Heart left ventricle (tissue), 16 donors: ENCODE measurements around the gene GALNT13. TPM values are rescaled to one million over a fixed set of nuclear protein-coding genes. Genes with fewer than 3 reads are reported as not detected.

Source experiments
- ATAC-seq, 4 donors: fragments of 200-7000 bp; cut with Tn5 transposase; one replicate each; pipeline ENCODE4 v1.9.1; 2020 to 2022; ENCODE audit warnings: moderate library complexity in 4 of 4, mild to moderate bottlenecking in 3 of 4, moderate number of reproducible peaks in 1 of 4
- DNase-seq, 5 donors: peaks; one replicate each; pipeline ENCODE4 v3.0.0-alpha.2; 2020
- H3K27ac ChIP-seq, 12 donors: fragments of 200-600 bp; sonication (generic) in 4 of 12; one replicate each; pipeline versions ENCODE4 v1.5.0 to v1.8.0; 2016 to 2022; ENCODE audit warnings: mild to moderate bottlenecking in 2 of 12
- H3K27me3 ChIP-seq, 9 donors: fragments of 200-600 bp; sonication (generic) in 2 of 9; one replicate each; pipeline versions ENCODE4 v1.5.1 to v1.8.0; 2016 to 2022; ENCODE audit warnings: mild to moderate bottlenecking in 3 of 9
- H3K36me3 ChIP-seq, 9 donors: fragments of 200-600 bp; sonication (generic) in 2 of 9; one replicate each; pipeline versions ENCODE4 v1.5.0 to v1.8.0; 2018 to 2022; ENCODE audit warnings: mild to moderate bottlenecking in 2 of 9
- H3K4me1 ChIP-seq, 12 donors: fragments of 200-600 bp; sonication (generic) in 4 of 12; one replicate each; pipeline versions ENCODE4 v1.5.0 to v1.8.0; 2016 to 2022; ENCODE audit warnings: mild to moderate bottlenecking in 3 of 12
- H3K4me3 ChIP-seq, 12 donors: fragments of 200-600 bp; sonication (generic) in 4 of 12; one replicate each; pipeline versions ENCODE4 v1.5.0 to v1.8.0; 2017 to 2022; ENCODE audit warnings: mild to moderate bottlenecking in 9 of 12, moderate library complexity in 4 of 12
- H3K9me3 ChIP-seq, 12 donors: fragments of 200-600 bp; sonication (generic) in 4 of 12; one replicate each; pipeline versions ENCODE4 v1.5.0 to v1.8.0; 2016 to 2022; ENCODE audit warnings: mild to moderate bottlenecking in 1 of 12
- POLR2A ChIP-seq, 2 donors: fragments of 450-650 bp; IDR thresholded peaks; one replicate each; pipeline ENCODE4 v1.6.1; 2017; ENCODE audit warnings: antibody characterized with exemption in 2 of 2, mild to moderate bottlenecking in 2 of 2, moderate library complexity in 2 of 2
- WGBS, 4 donors: extraction: QIAGEN DNeasy Blood & Tissue Kit in 2 of 4; methylation state at CpG; one replicate each; pipeline versions ENCODE4 v1.1.5 to v1.1.7; 2013 to 2018; 5-methylcytosine and 5-hydroxymethylcytosine counted together
- intact Hi-C, 10 donors: fragments of 100-400 bp; cut with DNase I; formaldehyde crosslinking; loops; one replicate each; pipeline versions ENCODE4 v1.11.1 to v1.14.2; 2022
- polyA plus RNA-seq, 2 donors: library from polyadenylated mRNA; stranded (reverse); fragments of 200-250 nt; gene quantifications; one replicate each; pipeline ENCODE4 v1.2.3, GENCODE V29; 2013
- total RNA-seq, 9 donors: library from RNA; depleted of rRNA in 2 of 9; stranded (reverse); fragments of >200 nt in 2 of 9; fragmentation: NEBNext Ultra II Directional in 3 of 9; extraction: Animal tissue kit (Norgen Biotek cat#: 25700) in 3 of 9; gene quantifications; one replicate each; pipeline versions ENCODE4 v1.1.0 to v1.2.4, GENCODE V29; 2016 to 2023
- TF ChIP-seq, protein P1 (sequence below), 12 donors: fragments of 200-600 bp; sonication (generic) in 4 of 12; IDR thresholded peaks; one replicate each; pipeline versions ENCODE4 v1.5.0 to v1.8.0; 2018 to 2022; ENCODE audit warnings: antibody characterized with exemption in 12 of 12, mild to moderate bottlenecking in 5 of 12
- donor health status: ischemic (EF 13 %, LVEDD 7.1; RV severe dilation, severe dysfunction).
- donor health status: healthy with polysubstance abuse.
- donor health status: DM: no; HTN: yes; CAD: no.
- donor health status: DM: no; HTN: no; CAD: no.
- donor health status: ischemic (EF 25% LVEDD 6.9; RV normal size, moderate dysfunction).
- donor health status: ischemic (EF 25% LVEDD 5.7; RV mildly dilated, moderate dysfunction).
- donor health status: healthy.
- donor health status: DM: yes; HTN: yes; CAD: no.
- donor health status: ischemic (EF 35%, LVEDD 5.7; RV mildly dilated, moderate dysfunction).
- donor health status: nonischemic (EF 11% LVEDD 7.7; RV severe dilation, severe dysfunction).
- donor health status: DM: yes; HTN: yes; CAD: no.
- donor health status: PGD.
- donor health status: ischemic (EF 29% LVEDD 5.4; RV normal size, mild dysfunction).
- donor health status: nonischemic (EF 23%, LVEDD 6.1; RV moderate dilation, normal function).

GALNT13 gene
- total and polyA plus RNA-seq, 11 donors: 0.11 to 1.5 (median 0.22) TPM; not detected in 3

DNA sequence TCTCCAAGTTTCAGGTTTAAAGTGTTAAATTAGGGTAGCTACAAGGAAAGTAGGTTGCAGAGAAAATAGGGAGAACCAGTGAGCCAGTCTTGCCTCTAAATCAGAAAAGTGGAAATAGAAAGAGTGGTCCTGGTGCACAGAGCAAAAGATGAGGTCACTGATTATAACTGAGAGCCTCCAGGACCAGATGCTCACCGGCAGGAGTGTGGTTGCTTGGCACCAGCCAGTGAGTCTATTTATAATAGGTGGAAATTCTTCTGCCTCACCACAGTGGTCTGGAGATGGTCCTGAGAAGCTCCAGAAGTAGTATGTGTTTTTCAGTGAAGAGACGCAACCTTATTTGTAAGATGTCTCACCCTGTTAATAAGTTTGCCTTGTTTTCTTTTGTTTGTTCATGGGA is 452.9 kb downstream of the GALNT13 start:
- Histone ChIP-seq H3K9me3 (no peaks in the 10 kb centered on the region), H3K36me3 (no peaks in the 10 kb centered on the region), H3K27ac (no peak overlapping the region), H3K4me1 (no peaks in the 10 kb centered on the region), H3K27me3 (no peaks in the 10 kb centered on the region), H3K4me3 (no peak overlapping the region)
- intact Hi-C loops: no loop called here
- no peak for ATAC-seq
- 64 to 70% (median 68%) methylated on average over 2 of the region's 2 CpGs for WGBS, 4 donors
- TF ChIP-seq, protein P1, sequence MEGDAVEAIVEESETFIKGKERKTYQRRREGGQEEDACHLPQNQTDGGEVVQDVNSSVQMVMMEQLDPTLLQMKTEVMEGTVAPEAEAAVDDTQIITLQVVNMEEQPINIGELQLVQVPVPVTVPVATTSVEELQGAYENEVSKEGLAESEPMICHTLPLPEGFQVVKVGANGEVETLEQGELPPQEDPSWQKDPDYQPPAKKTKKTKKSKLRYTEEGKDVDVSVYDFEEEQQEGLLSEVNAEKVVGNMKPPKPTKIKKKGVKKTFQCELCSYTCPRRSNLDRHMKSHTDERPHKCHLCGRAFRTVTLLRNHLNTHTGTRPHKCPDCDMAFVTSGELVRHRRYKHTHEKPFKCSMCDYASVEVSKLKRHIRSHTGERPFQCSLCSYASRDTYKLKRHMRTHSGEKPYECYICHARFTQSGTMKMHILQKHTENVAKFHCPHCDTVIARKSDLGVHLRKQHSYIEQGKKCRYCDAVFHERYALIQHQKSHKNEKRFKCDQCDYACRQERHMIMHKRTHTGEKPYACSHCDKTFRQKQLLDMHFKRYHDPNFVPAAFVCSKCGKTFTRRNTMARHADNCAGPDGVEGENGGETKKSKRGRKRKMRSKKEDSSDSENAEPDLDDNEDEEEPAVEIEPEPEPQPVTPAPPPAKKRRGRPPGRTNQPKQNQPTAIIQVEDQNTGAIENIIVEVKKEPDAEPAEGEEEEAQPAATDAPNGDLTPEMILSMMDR (IDR thresholded peaks at IDR 0.05): no peak
- TF ChIP-seq POLR2A (IDR thresholded peaks at IDR 0.05): no peak
- no peak for DNase-seq

DNA sequence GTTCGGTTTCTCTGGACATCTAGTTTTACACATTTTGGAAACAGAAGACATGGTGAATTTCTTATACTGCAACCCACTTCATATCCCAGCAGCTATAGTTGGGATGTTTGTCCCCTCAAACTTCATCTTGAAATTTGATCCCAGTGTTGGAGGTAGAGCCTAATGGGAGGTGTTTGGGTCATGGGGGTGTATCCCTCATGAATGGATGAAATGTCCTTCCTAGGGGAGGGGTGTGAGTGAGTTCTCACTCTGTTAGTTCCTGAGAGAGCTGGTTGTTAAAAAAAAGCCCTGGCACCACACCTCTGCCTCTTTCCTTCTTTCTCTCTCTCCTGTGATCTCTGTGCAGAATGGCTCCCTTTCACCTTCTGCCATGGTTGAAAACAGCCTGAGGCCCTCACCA is 457.8 kb downstream of the GALNT13 start:
- 84 to 93% (median 92%) methylated on average over 1 of the region's 1 CpG for WGBS, 4 donors
- no peaks in the 10 kb centered on the region for H3K36me3 ChIP-seq
- no peak for TF ChIP-seq POLR2A (IDR thresholded peaks at IDR 0.05)
- TF ChIP-seq, protein P1 (IDR thresholded peaks at IDR 0.05): no peak
- ATAC-seq (no peak), DNase-seq (no peak)
- no peak overlapping the region for H3K27ac ChIP-seq
- no peaks in the 10 kb centered on the region for H3K27me3 ChIP-seq
- intact Hi-C loops: no loop called here
- no peaks in the 10 kb centered on the region for H3K4me1 ChIP-seq
- no peak overlapping the region for H3K4me3 ChIP-seq
- no peaks in the 10 kb centered on the region for H3K9me3 ChIP-seq

DNA sequence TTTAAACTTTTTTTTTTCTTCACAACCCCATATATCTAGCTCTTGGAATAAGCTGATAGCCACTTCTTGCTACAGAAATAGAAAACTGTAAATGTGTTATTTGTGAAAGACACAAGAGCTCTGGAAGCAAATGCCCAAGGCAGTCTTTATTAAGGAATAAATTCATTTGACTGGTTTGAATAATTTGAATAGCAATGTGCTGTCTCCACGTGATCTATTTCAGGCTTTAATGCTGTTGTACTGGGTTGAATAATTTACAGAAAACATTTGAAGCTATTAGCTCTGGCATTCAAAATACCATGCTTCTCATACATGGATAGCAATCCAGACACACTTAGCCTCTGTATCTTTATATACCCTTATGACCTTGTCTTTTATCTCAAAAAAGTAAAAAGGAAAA is 460.1 kb downstream of the GALNT13 start:
- H3K4me3 ChIP-seq: no peak overlapping the region
- no peaks in the 10 kb centered on the region for H3K9me3 ChIP-seq
- H3K27me3 ChIP-seq: no peaks in the 10 kb centered on the region
- no peak for TF ChIP-seq POLR2A (IDR thresholded peaks at IDR 0.05)
- TF ChIP-seq, protein P1 (IDR thresholded peaks at IDR 0.05): no peak
- H3K27ac ChIP-seq: no peak overlapping the region
- no peak for DNase-seq
- ATAC-seq: no peak
- no peaks in the 10 kb centered on the region for H3K36me3 ChIP-seq
- 34 to 46% (median 36%) methylated on average over 1 of the region's 1 CpG for WGBS, 4 donors
- intact Hi-C loops: no loop called here
- no peaks in the 10 kb centered on the region for H3K4me1 ChIP-seq

DNA sequence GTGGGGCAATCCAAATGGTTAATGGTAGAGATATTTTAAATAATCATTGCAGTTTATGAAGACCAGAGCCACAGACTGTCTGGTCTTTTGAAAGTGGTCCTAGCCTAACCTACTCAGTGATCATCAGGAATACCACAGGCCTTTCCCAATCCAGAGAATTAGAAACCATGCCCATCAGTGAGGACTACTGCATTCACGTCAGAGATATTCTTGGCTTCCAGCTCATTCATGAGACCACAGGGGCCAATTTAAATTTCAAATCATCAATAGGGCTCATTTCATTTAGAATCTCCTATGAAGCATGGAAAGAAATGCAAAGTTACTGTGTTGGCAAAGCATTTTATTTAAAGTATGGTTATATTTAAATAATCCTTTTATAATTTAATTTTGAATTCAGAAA is 464.5 kb downstream of the GALNT13 start:
- H3K27ac ChIP-seq: no peak overlapping the region
- H3K4me3 ChIP-seq: no peak overlapping the region
- TF ChIP-seq POLR2A (IDR thresholded peaks at IDR 0.05): no peak
- TF ChIP-seq, protein P1 (IDR thresholded peaks at IDR 0.05): no peak
- no peaks in the 10 kb centered on the region for H3K9me3 ChIP-seq
- H3K4me1 ChIP-seq: no peaks in the 10 kb centered on the region
- 64 to 73% (median 67%) methylated on average over 1 of the region's 1 CpG for WGBS, 4 donors
- DNase-seq: no peak
- no peak for ATAC-seq
- no peaks in the 10 kb centered on the region for H3K27me3 ChIP-seq
- no peaks in the 10 kb centered on the region for H3K36me3 ChIP-seq
- intact Hi-C loops: no loop called here
